GM13976 (cell line): ENCODE results near the gene FAM120A.

Experiments
- DNase-seq: peaks from one replicate; pipeline ENCODE4 v3.0.0; 2012; ENCODE audit warnings: low spot score
- CTCF ChIP-seq: IDR thresholded peaks from 2 replicates; pipeline ENCODE4 v1.5.1; 2012; ENCODE audit warnings: borderline replicate concordance, mild to moderate bottlenecking; ENCODE audit not compliant: insufficient read depth; ENCODE audit errors: extremely low read depth, missing control alignments, control extremely low read depth
- in situ Hi-C: fragments of 300-500 bp; cut with MboI; formaldehyde crosslinking; loops from one replicate; pipeline ENCODE4 v1.12.0; 2022; ENCODE audit warnings: low sequenced_read_pairs, mixed read lengths, inconsistent platforms; ENCODE audit not compliant: unreplicated experiment

Gene FAM120A

GRCh38 chr9:93483497-93483896 is 32.0 kb downstream of the FAM120A start:
- in situ Hi-C loops: no loop called here
- no peak for TF ChIP-seq CTCF
- no peak for DNase-seq

GRCh38 chr9:93486268-93486667 is 34.8 kb downstream of the FAM120A start:
- DNase-seq: no peak
- in situ Hi-C loops: no loop called here
- no peak for TF ChIP-seq CTCF

- in situ Hi-C loops: no loop called here
These were observed 36.8 kb downstream of the FAM120A start for GRCh38 chr9:93488244-93488643.

GRCh38 chr9:93491593-93492232 is 40.2 kb downstream of the FAM120A start:
- TF ChIP-seq CTCF: no peak
- in situ Hi-C loops: no loop called here
- DNase-seq: no peak

More at GRCh38 chr9:93488244-93488643, 36.8 kb downstream of the FAM120A start:
- no peak for TF ChIP-seq CTCF
- no peak for DNase-seq

GRCh38 chr9:93492327-93492726 is 40.8 kb downstream of the FAM120A start:
- TF ChIP-seq CTCF: no peak
- in situ Hi-C loops: no loop called here
- no peak for DNase-seq

GRCh38 chr9:93493949-93494348 is 42.5 kb downstream of the FAM120A start:
- no peak for DNase-seq
- no peak for TF ChIP-seq CTCF
- in situ Hi-C loops: no loop called here

GRCh38 chr9:93496285-93496684 is 44.8 kb downstream of the FAM120A start:
- no peak for DNase-seq
- in situ Hi-C loops: no loop called here
- no peak for TF ChIP-seq CTCF
